Measurements from ENCODE around the gene TGFBR1. TPM values are rescaled to one million over a fixed set of nuclear protein-coding genes. Genes with fewer than 3 reads are reported as not detected.

Gene TGFBR1
- total RNA-seq, 1 donor from 2014 or later = 206 TPM

- H3K27ac Mint-ChIP-seq (ENCODE audit: unreplicated experiment) = no peak overlapping the region
- no peaks in the 10 kb centered on the region for H3K27me3 Mint-ChIP-seq (ENCODE audit: unreplicated experiment)
- no peaks in the 10 kb centered on the region for H3K9me3 Mint-ChIP-seq (ENCODE audit: unreplicated experiment)
- DNase-seq (ENCODE audit: low spot score) = no peak
- no peaks in the 10 kb centered on the region for H3K36me3 Mint-ChIP-seq (ENCODE audit: low read depth, unreplicated experiment)
- no peaks in the 10 kb centered on the region for H3K4me1 Mint-ChIP-seq (ENCODE audit: unreplicated experiment)
- TF ChIP-seq CTCF (IDR thresholded peaks at IDR 0.05; ENCODE audit: unreplicated experiment) = no peak
- no peak overlapping the region for H3K4me3 Mint-ChIP-seq (ENCODE audit: unreplicated experiment)
These were observed 77.4 kb downstream of the TGFBR1 start for GRCh38 chr9:99182356-99182755.

- no peak for TF ChIP-seq CTCF (IDR thresholded peaks at IDR 0.05; ENCODE audit: unreplicated experiment)
- H3K9me3 Mint-ChIP-seq (ENCODE audit: unreplicated experiment) = no peaks in the 10 kb centered on the region
- H3K27ac Mint-ChIP-seq (ENCODE audit: unreplicated experiment) = no peak overlapping the region
- H3K4me1 Mint-ChIP-seq (ENCODE audit: unreplicated experiment) = no peaks in the 10 kb centered on the region
- H3K27me3 Mint-ChIP-seq (ENCODE audit: unreplicated experiment) = no peaks in the 10 kb centered on the region
- no peak for DNase-seq (ENCODE audit: low spot score)
- no peak overlapping the region for H3K4me3 Mint-ChIP-seq (ENCODE audit: unreplicated experiment)
- no peaks in the 10 kb centered on the region for H3K36me3 Mint-ChIP-seq (ENCODE audit: low read depth, unreplicated experiment)
These were observed 78.7 kb downstream of the TGFBR1 start for GRCh38 chr9:99183616-99184015.

GRCh38 chr9:99184110-99184474 lies 79.2 kb downstream of the TGFBR1 start:
- Mint-ChIP-seq H3K9me3 (ENCODE audit: unreplicated experiment) (no peaks in the 10 kb centered on the region), H3K36me3 (ENCODE audit: low read depth, unreplicated experiment) (no peaks in the 10 kb centered on the region), H3K27me3 (ENCODE audit: unreplicated experiment) (no peaks in the 10 kb centered on the region), H3K27ac (ENCODE audit: unreplicated experiment) (no peak overlapping the region), H3K4me1 (ENCODE audit: unreplicated experiment) (no peaks in the 10 kb centered on the region), H3K4me3 (ENCODE audit: unreplicated experiment) (no peak overlapping the region)
- no peak for TF ChIP-seq CTCF (IDR thresholded peaks at IDR 0.05; ENCODE audit: unreplicated experiment)
- DNase-seq (ENCODE audit: low spot score) = no peak

GRCh38 chr9:99184475-99185347 lies 79.8 kb downstream of the TGFBR1 start:
- no peaks in the 10 kb centered on the region for H3K27me3 Mint-ChIP-seq (ENCODE audit: unreplicated experiment)
- H3K9me3 Mint-ChIP-seq (ENCODE audit: unreplicated experiment) = no peaks in the 10 kb centered on the region
- no peak overlapping the region for H3K4me3 Mint-ChIP-seq (ENCODE audit: unreplicated experiment)
- no peak overlapping the region for H3K27ac Mint-ChIP-seq (ENCODE audit: unreplicated experiment)
- DNase-seq (ENCODE audit: low spot score) = peak; percentile 81
- no peaks in the 10 kb centered on the region for H3K36me3 Mint-ChIP-seq (ENCODE audit: low read depth, unreplicated experiment)
- H3K4me1 Mint-ChIP-seq (ENCODE audit: unreplicated experiment) = no peaks in the 10 kb centered on the region
- TF ChIP-seq CTCF (IDR thresholded peaks at IDR 0.05; ENCODE audit: unreplicated experiment) = peak; percentile 89

GRCh38 chr9:99185348-99185632 lies 80.4 kb downstream of the TGFBR1 start:
- TF ChIP-seq CTCF (IDR thresholded peaks at IDR 0.05; ENCODE audit: unreplicated experiment) = no peak
- no peaks in the 10 kb centered on the region for H3K36me3 Mint-ChIP-seq (ENCODE audit: low read depth, unreplicated experiment)
- DNase-seq (ENCODE audit: low spot score) = no peak
- no peak overlapping the region for H3K4me3 Mint-ChIP-seq (ENCODE audit: unreplicated experiment)
- no peak overlapping the region for H3K27ac Mint-ChIP-seq (ENCODE audit: unreplicated experiment)
- H3K27me3 Mint-ChIP-seq (ENCODE audit: unreplicated experiment) = no peaks in the 10 kb centered on the region
- no peaks in the 10 kb centered on the region for H3K4me1 Mint-ChIP-seq (ENCODE audit: unreplicated experiment)
- H3K9me3 Mint-ChIP-seq (ENCODE audit: unreplicated experiment) = no peaks in the 10 kb centered on the region
